ENCODE data around the gene TTC19.

Gene TTC19, protein sequence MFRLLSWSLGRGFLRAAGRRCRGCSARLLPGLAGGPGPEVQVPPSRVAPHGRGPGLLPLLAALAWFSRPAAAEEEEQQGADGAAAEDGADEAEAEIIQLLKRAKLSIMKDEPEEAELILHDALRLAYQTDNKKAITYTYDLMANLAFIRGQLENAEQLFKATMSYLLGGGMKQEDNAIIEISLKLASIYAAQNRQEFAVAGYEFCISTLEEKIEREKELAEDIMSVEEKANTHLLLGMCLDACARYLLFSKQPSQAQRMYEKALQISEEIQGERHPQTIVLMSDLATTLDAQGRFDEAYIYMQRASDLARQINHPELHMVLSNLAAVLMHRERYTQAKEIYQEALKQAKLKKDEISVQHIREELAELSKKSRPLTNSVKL

DNA sequence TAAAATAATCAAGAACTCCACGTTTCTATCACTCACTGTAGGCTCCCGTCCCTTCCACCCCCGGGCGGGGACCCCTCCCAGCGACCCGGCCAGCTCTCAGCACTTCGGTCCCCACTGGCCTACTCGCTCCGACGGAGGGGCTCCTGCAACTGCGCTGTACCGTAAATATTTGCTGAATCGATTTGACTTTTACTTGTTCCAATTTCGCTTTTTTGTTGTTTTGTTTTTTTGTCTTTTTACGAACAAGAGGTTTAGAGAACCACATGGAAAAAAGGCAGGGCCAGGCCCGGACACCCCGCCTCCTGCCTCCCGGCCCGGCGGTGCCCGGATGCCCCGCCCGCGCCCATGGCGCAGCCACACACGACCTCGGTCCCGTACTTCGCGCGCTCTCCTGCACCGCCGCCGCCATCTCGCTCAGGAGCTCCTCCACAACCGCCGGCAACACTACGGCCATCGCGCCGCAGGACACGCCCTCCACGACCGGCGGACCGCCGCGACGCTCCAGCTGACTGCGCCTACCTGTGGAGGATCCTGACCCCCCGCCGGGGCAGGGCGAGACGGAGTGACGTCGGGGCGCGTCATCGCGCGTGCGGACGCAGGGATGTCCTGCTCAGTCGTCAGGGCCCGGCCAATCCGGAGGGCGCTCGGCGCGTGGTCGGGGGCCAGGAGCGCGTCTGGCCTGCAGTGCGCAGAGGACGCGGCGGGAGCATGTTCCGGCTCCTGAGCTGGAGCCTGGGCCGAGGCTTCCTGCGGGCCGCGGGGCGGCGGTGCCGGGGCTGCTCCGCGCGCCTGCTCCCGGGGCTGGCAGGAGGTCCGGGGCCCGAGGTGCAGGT is at the start of gene TTC19, which contains the start of gene ZSWIM7:
TSS of gene TTC19 (plus strand) at position 684 of the 833 bp plus-strand sequence. CDS start at position 709, 25 bp downstream.
TSS of gene ZSWIM7 (minus strand) at position 564 of the 833 bp plus-strand sequence. CDS start at position 454, 110 bp downstream.
- ATAC-seq = peak; percentile 98
- peaks cover 2% of the 10 kb centered on the region for H3K27me3 Mint-ChIP-seq
- H3K4me1 Mint-ChIP-seq = peaks cover 34% of the 10 kb centered on the region
- peak within 1 kb of the TSS; percentile 99 for H3K4me3 Mint-ChIP-seq
- peaks cover 38% of the 10 kb centered on the region for H3K36me3 Mint-ChIP-seq (ENCODE audit: low read depth)
- DNase-seq = peak; percentile 97
- peak within 1 kb of the TSS; percentile 94 for H3K27ac Mint-ChIP-seq
- no peaks in the 10 kb centered on the region for H3K9me3 Mint-ChIP-seq

DNA sequence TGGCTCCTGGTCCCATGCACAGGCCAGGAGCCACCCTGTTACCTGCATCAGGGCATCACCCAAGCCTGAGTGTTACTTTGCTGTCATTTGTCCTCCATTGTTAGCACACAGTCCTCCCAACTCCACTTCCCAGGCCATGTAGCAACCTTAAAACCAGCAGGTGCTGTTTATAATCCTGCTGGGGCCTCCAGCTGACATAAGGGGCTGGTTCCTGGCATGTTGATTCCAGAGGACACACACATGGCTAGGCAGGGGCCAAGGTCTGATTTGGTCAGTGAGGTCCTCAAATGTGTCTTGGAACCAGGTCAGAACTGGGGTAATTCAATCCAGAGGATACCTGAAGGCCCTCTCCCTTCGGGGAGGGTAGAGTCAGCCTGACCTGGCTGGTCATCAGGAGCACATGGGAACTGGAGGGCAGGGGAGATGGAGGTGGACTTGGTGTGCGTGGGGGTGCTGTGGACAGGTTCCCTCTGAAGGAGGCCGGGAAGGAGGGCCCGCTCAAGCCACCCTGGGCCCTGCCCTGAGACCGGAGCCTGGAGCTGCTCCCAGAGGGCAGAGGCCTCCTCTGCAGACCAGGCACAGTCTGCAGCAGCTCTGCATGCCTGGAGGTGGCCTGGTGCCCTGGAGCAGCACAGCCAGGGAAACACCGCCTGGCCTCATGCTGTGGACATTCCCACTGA is 48.1 kb upstream of the TTC19 start:
- ATAC-seq = peak; percentile 29
- Mint-ChIP-seq H3K4me1 (peaks cover 13% of the 10 kb centered on the region), H3K9me3 (no peaks in the 10 kb centered on the region), H3K27me3 (peaks cover 21% of the 10 kb centered on the region), H3K4me3 (no peak overlapping the region), H3K27ac (no peak overlapping the region), H3K36me3 (ENCODE audit: low read depth) (no peaks in the 10 kb centered on the region)
- DNase-seq = no peak

DNA sequence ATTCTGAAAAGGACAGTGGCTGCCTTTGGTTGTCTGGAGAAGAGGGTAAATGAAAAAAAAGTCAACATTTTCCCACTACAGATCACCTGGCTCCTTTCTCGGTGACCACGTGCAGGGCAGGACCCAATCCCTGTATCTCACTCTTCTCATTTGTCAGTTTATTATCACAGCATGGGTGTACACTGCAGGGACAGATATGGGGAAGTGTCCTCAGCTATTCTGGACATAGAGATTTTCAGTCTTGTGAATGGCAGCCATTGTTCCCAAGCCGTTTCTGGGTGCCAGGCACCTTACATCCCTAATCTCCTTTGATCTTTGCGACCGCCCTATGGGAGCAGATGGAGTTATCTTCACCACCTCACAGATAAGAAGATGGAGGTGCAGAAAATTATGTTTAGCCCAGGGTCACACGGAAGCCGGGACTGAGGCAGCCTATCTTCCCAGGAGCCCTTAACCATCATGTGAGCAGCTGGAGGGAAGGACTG is 47.5 kb upstream of the TTC19 start:
- H3K9me3 Mint-ChIP-seq = no peaks in the 10 kb centered on the region
- no peak overlapping the region for H3K27ac Mint-ChIP-seq
- no peak overlapping the region for H3K4me3 Mint-ChIP-seq
- no peak for DNase-seq
- peaks cover 19% of the 10 kb centered on the region for H3K27me3 Mint-ChIP-seq
- ATAC-seq = no peak
- H3K4me1 Mint-ChIP-seq = peaks cover 14% of the 10 kb centered on the region
- no peaks in the 10 kb centered on the region for H3K36me3 Mint-ChIP-seq (ENCODE audit: low read depth)

DNA sequence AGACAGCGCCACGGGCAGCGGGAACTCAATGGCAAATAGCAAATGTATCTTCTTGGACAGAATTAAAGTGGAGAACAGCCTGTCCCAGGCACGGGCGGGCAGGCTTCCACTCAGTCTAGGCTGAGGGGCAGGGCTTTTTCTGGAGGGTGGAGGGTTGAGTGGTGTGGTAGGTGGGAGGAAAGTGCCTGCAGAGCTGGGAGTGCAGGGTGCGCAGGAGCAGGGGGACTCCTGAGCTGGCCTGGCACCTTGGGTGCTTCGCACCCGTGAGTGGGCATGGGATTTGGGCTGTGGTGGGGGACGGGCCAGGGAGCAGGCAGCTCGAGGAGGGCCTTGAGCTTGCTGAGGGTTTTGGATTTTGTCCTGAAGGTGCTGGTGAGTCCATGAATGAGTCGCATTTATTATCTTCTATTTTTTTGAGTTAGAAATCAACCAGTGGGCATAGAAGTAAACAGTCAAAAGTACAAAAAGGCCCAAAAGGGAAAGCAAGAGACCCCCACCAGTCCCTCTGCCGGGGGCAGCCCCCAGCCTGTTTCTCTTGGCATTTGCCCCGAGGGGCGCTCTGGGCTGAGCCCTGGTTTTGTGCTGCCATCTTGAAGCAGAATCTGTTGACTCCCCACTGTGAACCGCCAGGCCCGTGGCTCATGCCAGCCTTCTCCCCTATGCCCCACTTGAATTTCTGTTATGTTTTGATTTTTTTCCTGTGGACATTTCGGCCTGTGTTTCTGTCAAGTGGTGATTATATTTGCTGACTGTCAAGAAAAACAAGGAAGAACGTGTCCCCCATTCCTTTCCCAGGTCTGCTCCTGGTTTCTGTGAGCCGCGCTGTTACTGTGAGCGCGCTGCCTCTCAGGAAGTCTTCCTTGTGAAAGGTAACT is 46.5 kb upstream of the TTC19 start:
- Mint-ChIP-seq H3K4me3 (no peak overlapping the region), H3K9me3 (no peaks in the 10 kb centered on the region), H3K4me1 (peaks cover 20% of the 10 kb centered on the region), H3K27ac (no peak overlapping the region), H3K27me3 (peaks cover 22% of the 10 kb centered on the region), H3K36me3 (ENCODE audit: low read depth) (no peaks in the 10 kb centered on the region)
- no peak for ATAC-seq
- DNase-seq = no peak

DNA sequence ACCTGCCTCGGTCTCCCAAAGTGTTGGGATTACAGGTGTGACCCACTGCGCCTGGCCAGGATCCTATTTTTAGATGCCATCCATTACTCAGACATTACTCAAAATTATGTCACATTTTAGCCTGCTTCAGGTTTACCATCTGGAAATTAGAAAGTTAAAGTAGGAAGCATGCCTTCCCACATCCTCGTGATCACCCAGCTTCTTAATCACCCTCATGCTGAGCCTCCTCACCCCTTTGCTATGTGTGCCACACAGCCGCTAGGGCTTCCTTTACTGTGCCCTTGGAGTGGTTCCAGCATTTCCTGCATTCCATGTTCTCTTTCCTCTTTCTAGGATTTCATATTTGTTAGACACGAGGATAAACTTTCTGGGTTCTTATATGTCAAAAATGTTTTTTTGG is 45.4 kb upstream of the TTC19 start:
- ATAC-seq (no peak), DNase-seq (no peak)
- peaks cover 31% of the 10 kb centered on the region for H3K4me1 Mint-ChIP-seq
- no peaks in the 10 kb centered on the region for H3K9me3 Mint-ChIP-seq
- no peaks in the 10 kb centered on the region for H3K36me3 Mint-ChIP-seq (ENCODE audit: low read depth)
- peaks cover 25% of the 10 kb centered on the region for H3K27me3 Mint-ChIP-seq
- no peak overlapping the region for H3K4me3 Mint-ChIP-seq
- H3K27ac Mint-ChIP-seq = no peak overlapping the region

DNA sequence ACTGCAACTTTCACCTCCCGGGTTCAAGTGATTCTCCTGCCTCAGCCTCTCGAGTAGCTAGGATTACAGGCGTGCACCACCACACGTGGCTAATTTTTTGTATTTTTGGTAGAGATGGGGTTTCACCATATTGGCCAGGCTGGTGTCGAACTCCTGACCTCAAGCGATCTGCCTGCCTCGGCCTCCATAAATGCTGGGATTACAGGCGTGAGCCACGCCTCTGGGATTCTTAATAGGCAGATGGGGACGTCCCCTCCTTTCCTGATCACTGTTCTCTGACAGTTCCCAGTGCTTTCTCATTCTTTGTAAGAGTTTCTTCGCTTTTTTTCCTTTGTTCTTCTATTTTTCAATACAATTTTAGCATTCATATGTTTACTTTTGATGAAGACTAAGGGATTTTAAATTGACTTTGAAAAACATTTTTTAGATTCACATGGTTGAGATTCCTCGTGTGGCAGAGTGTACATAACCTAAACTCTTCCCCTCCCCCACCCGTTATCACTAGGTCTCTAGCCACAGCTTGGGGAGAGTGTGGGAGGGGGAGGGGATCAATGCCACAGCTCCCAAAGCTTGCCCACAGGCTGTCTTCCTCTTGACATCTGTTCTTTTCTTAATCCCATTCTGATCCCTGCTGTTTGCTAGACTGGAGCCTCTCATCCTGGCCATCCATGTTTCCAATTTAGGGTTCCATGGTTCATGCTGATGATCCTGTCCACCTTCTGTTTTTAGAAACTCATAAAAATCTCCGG is 43.7 kb upstream of the TTC19 start:
- no peak for DNase-seq
- Mint-ChIP-seq H3K27ac (no peak overlapping the region), H3K27me3 (peaks cover 25% of the 10 kb centered on the region)

GRCh38 chr17:15957206-15957605 is 42.4 kb upstream of the TTC19 start:
- peak; percentile 58 for ATAC-seq
- peak; percentile 26 for DNase-seq
- H3K4me3 Mint-ChIP-seq = no peak overlapping the region
- peak overlapping the region; percentile 39 for H3K27ac Mint-ChIP-seq
- peaks cover 29% of the 10 kb centered on the region for H3K27me3 Mint-ChIP-seq
- H3K9me3 Mint-ChIP-seq = no peaks in the 10 kb centered on the region
- H3K4me1 Mint-ChIP-seq = peaks cover 46% of the 10 kb centered on the region
- no peaks in the 10 kb centered on the region for H3K36me3 Mint-ChIP-seq (ENCODE audit: low read depth)

More for the DNA sequence above, 43.7 kb upstream of the TTC19 start:
- Mint-ChIP-seq H3K4me3 (no peak overlapping the region), H3K4me1 (peaks cover 40% of the 10 kb centered on the region), H3K9me3 (no peaks in the 10 kb centered on the region), H3K36me3 (ENCODE audit: low read depth) (no peaks in the 10 kb centered on the region)
- no peak for ATAC-seq

- no peaks in the 10 kb centered on the region for H3K36me3 Mint-ChIP-seq (ENCODE audit: low read depth)
- peak overlapping the region; percentile 39 for H3K27ac Mint-ChIP-seq
- DNase-seq = no peak
- H3K4me1 Mint-ChIP-seq = peaks cover 46% of the 10 kb centered on the region
- peaks cover 29% of the 10 kb centered on the region for H3K27me3 Mint-ChIP-seq
- no peak overlapping the region for H3K4me3 Mint-ChIP-seq
- H3K9me3 Mint-ChIP-seq = no peaks in the 10 kb centered on the region
- no peak for ATAC-seq
These were observed 41.9 kb upstream of the TTC19 start for GRCh38 chr17:15957608-15958307.

GRCh38 chr17:15958484-15958854 is 41.2 kb upstream of the TTC19 start:
- Mint-ChIP-seq H3K27ac (peak overlapping the region; percentile 70), H3K9me3 (no peaks in the 10 kb centered on the region), H3K4me1 (peaks cover 49% of the 10 kb centered on the region), H3K27me3 (peaks cover 29% of the 10 kb centered on the region), H3K4me3 (peak overlapping the region; percentile 15), H3K36me3 (ENCODE audit: low read depth) (no peaks in the 10 kb centered on the region)
- no peak for ATAC-seq
- no peak for DNase-seq

- H3K4me3 Mint-ChIP-seq = no peak overlapping the region
- no peak for DNase-seq
- peaks cover 30% of the 10 kb centered on the region for H3K4me1 Mint-ChIP-seq
- H3K27me3 Mint-ChIP-seq = peaks cover 8% of the 10 kb centered on the region
- H3K36me3 Mint-ChIP-seq (ENCODE audit: low read depth) = no peaks in the 10 kb centered on the region
- no peak overlapping the region for H3K27ac Mint-ChIP-seq
- H3K9me3 Mint-ChIP-seq = no peaks in the 10 kb centered on the region
- no peak for ATAC-seq
These were observed 35.9 kb upstream of the TTC19 start for GRCh38 chr17:15963670-15964110.

GRCh38 chr17:15965528-15965927 is 34.1 kb upstream of the TTC19 start:
- no peak for DNase-seq
- ATAC-seq = no peak
- Mint-ChIP-seq H3K36me3 (ENCODE audit: low read depth) (no peaks in the 10 kb centered on the region), H3K27me3 (peaks cover 9% of the 10 kb centered on the region), H3K4me3 (no peak overlapping the region), H3K27ac (no peak overlapping the region), H3K4me1 (peaks cover 16% of the 10 kb centered on the region), H3K9me3 (no peaks in the 10 kb centered on the region)

- no peak for ATAC-seq
- Mint-ChIP-seq H3K9me3 (no peaks in the 10 kb centered on the region), H3K36me3 (ENCODE audit: low read depth) (no peaks in the 10 kb centered on the region), H3K4me1 (peaks cover 13% of the 10 kb centered on the region), H3K27ac (no peak overlapping the region), H3K4me3 (no peak overlapping the region), H3K27me3 (peaks cover 9% of the 10 kb centered on the region)
- DNase-seq = no peak
These were observed 33.3 kb upstream of the TTC19 start for GRCh38 chr17:15966183-15966878.

Measured in activated naive CD8-positive, alpha-beta T cell treated with anti-CD3 and anti-CD28 coated beads, Interleukin-2, amount 50 U/mL, for 24 hours (primary cell).